Measurements from ENCODE around the gene HBA2. TPM values are rescaled to one million over a fixed set of nuclear protein-coding genes. Genes with fewer than 3 reads are reported as not detected.

Gene HBA2
- total and polyA plus RNA-seq, 4 experiments from 2014 or later = 0.75 to 1.1 (median 0.83) TPM; not detected in 1

DNA sequence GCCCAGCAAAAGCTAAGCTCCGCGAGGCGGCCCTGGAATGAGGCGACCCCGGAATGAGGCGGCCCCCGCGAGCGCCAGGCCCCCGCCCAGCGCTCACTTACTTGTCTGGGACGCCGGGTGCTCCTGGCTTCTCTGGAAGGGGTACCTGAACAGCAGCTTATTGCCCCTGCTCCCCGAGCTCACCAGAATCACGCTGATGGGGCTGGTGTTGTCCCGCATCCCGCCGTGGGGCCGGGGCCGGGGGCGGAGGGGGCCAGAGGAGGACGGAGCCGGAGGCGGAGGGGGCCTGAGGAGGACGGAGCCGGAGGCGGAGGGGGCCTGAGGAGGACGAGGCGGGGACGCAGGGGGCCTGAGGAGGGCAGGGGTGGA, 34.6 kb upstream of the HBA2 start:
- ChIA-PET CTCF (ENCODE audit: partially characterized antibody) (interaction anchor here (0.7 to 1.5 kb wide), 3 partner anchors 31 to 500 kb away, joined by 3 to 4 read pairs (median 3); no protein-coding TSS in a partner anchor), POLR2A (ENCODE audit: partially characterized antibody) (no interaction called here)
- Mint-ChIP-seq H3K4me1 (peaks cover 14 to 30% (median 21%) of the 10 kb centered on the region in 4 donors), H3K27me3 (no peaks in the 10 kb centered on the region), H3K27ac (peak overlapping the region; percentile 31 to 82 (median 74)), H3K9me3 (peaks cover 0 to 4% (median 0%) of the 10 kb centered on the region in 8 donors), H3K36me3 (peaks cover 0 to 3% of the 10 kb centered on the region in 2 donors), H3K4me3 (peak overlapping the region; percentile 77 to 87 (median 83))
- peak overlapping the region; percentile 47 for H3K27ac ChIP-seq (ENCODE audit: low read depth, low read length)
- peaks cover 14% of the 10 kb centered on the region for H3K4me1 ChIP-seq (ENCODE audit: insufficient read depth, low read length)
- H3K36me3 ChIP-seq (ENCODE audit: insufficient read depth, low read length) = no peaks in the 10 kb centered on the region
- intact Hi-C loops (cut with micrococcal nuclease) = loop anchor here (2.0 to 5.0 kb wide), 2 partner anchors 43 to 94 kb away; partner anchors contain the start of genes FAM234A and HBQ1
- peak overlapping the region in 1 of 2 donors; percentile 47 for H3K4me3 ChIP-seq (ENCODE audit: low read length in 2 of 2)
- H3K9me3 ChIP-seq (ENCODE audit: control insufficient read depth in 1 of 2, low read length in 2 of 2) = no peaks in the 10 kb centered on the region
- peak; percentile 15 to 46 (median 27) for DNase-seq
- no peaks in the 10 kb centered on the region for H3K27me3 ChIP-seq (ENCODE audit: insufficient read depth, low read length)

DNA sequence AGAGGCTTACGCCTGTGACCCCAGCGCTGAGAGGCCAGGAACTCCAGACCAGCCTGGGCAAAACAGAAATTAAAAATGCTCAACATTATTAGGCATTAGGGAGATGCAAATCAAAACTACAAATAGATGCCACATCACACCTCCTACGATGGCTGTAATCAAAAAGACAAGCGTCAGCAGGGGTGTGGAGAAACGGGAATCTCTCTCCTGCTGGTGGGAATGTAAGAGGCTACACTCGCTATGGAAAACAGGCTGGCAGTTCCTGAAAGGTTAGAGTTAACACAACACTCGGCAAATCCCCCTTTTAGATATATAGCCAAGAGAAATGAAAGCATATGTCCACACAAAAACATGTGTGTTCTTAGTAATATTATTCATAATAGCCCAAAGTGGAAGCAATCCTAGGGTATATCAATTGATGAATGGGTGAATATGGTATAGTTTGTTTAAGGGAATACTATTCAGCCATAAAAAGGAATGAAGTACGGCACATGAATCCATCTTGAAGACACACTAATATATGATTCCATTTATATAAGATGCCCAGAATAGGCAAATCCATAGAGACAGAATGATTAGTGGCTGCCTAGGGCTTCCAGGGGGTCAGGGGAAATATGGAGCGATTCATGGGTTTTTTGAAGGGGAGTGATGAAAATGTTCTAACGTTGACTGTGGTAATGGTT, 32.4 kb upstream of the HBA2 start:
- peak overlapping the region in 5 of 7 donors; percentile 0 to 78 (median 48) for H3K27ac Mint-ChIP-seq

DNA sequence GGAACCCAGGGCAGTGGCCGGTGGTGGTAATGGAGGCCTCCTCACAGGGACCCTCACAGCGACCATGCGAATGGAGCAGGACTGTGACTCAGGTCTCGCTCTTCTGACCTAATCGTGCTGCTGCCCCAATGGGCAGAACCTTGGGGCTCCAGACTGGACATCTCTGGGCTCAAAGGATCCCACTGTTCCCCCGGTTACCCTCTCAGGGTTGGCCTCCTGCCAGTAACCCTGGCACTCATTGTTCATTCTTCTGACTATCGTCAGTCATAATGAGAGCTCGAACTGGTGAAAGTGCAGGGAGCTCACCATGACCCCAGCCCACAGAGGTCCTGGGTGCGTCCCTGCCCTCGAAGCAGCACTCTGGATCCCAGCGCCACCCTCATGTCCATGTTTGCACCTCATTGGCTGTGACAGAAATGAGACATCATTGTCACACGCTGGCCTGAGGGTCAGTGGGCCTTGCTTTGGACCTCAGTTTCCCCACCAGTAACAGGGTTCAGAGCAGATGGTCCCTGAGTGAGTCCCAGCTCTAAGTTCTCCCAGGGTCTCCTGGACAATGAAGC, 30.2 kb upstream of the HBA2 start:
- POLR2A ChIA-PET (ENCODE audit: partially characterized antibody) = no interaction called here
- H3K27ac Mint-ChIP-seq = no peak overlapping the region
- no peak overlapping the region for H3K27ac ChIP-seq (ENCODE audit: low read depth, low read length)
- H3K4me1 Mint-ChIP-seq = peaks cover 2 to 12% (median 5%) of the 10 kb centered on the region in 4 donors
- no peaks in the 10 kb centered on the region for H3K36me3 ChIP-seq (ENCODE audit: insufficient read depth, low read length)
- peaks cover 5% of the 10 kb centered on the region for H3K4me1 ChIP-seq (ENCODE audit: insufficient read depth, low read length)
- no peaks in the 10 kb centered on the region for H3K9me3 ChIP-seq (ENCODE audit: control insufficient read depth in 1 of 2, low read length in 2 of 2)
- peaks cover 0 to 3% of the 10 kb centered on the region in 2 donors for H3K36me3 Mint-ChIP-seq
- no peak for DNase-seq
- H3K27me3 ChIP-seq (ENCODE audit: insufficient read depth, low read length) = no peaks in the 10 kb centered on the region
- peaks cover 0 to 4% (median 0%) of the 10 kb centered on the region in 8 donors for H3K9me3 Mint-ChIP-seq
- H3K27me3 Mint-ChIP-seq = peaks cover 5 to 8% of the 10 kb centered on the region in 2 donors
- no peak overlapping the region for H3K4me3 ChIP-seq (ENCODE audit: low read length in 2 of 2)
- H3K4me3 Mint-ChIP-seq = no peak overlapping the region
- CTCF ChIA-PET (ENCODE audit: partially characterized antibody) = no interaction called here
- intact Hi-C loops (cut with micrococcal nuclease) = no loop called here

More for the DNA sequence above, 32.4 kb upstream of the HBA2 start:
- CTCF ChIA-PET (ENCODE audit: partially characterized antibody) = no interaction called here
- peaks cover 0 to 4% (median 0%) of the 10 kb centered on the region in 8 donors for H3K9me3 Mint-ChIP-seq
- H3K27me3 ChIP-seq (ENCODE audit: insufficient read depth, low read length) = no peaks in the 10 kb centered on the region
- no peaks in the 10 kb centered on the region for H3K9me3 ChIP-seq (ENCODE audit: control insufficient read depth in 1 of 2, low read length in 2 of 2)
- H3K4me1 Mint-ChIP-seq = peaks cover 5 to 19% (median 9%) of the 10 kb centered on the region in 4 donors
- H3K4me3 ChIP-seq (ENCODE audit: low read length in 2 of 2) = no peak overlapping the region
- intact Hi-C loops (cut with micrococcal nuclease) = no loop called here
- H3K4me1 ChIP-seq (ENCODE audit: insufficient read depth, low read length) = peaks cover 14% of the 10 kb centered on the region
- DNase-seq = no peak
- peaks cover 4% of the 10 kb centered on the region in 2 donors for H3K27me3 Mint-ChIP-seq
- H3K4me3 Mint-ChIP-seq = peak overlapping the region in 7 of 8 donors; percentile 23 to 61 (median 45)
- POLR2A ChIA-PET (ENCODE audit: partially characterized antibody) = no interaction called here
- no peaks in the 10 kb centered on the region for H3K36me3 ChIP-seq (ENCODE audit: insufficient read depth, low read length)
- peaks cover 0 to 3% of the 10 kb centered on the region in 2 donors for H3K36me3 Mint-ChIP-seq
- no peak overlapping the region for H3K27ac ChIP-seq (ENCODE audit: low read depth, low read length)

DNA sequence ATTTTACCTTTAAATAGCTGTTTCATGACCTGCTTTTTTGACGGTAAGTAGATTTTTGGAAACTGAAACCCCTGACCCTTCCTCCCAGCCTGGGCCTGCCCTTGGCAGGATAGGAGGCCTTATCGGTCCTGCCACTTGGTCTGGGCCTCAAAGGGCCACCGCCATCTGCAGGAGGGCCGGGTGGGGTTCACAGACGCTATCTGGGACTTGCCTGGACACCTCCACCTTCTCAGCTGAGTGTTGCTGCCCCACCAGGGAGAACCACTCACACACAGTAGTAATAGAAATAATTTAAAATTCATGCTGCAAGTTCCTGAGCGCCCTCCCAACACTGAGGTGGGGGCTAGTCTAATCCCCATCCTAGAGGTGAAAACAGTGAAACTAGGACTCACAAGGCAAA, 29.6 kb upstream of the HBA2 start:
- no peaks in the 10 kb centered on the region for H3K36me3 ChIP-seq (ENCODE audit: insufficient read depth, low read length)
- H3K4me3 Mint-ChIP-seq = no peak overlapping the region
- H3K36me3 Mint-ChIP-seq = peaks cover 0 to 3% of the 10 kb centered on the region in 2 donors
- ChIA-PET POLR2A (ENCODE audit: partially characterized antibody) (no interaction called here), CTCF (ENCODE audit: partially characterized antibody) (no interaction called here)
- no peak overlapping the region for H3K27ac Mint-ChIP-seq
- H3K27ac ChIP-seq (ENCODE audit: low read depth, low read length) = no peak overlapping the region
- intact Hi-C loops (cut with micrococcal nuclease) = no loop called here
- peaks cover 5 to 8% of the 10 kb centered on the region in 2 donors for H3K27me3 Mint-ChIP-seq
- peaks cover 0 to 4% (median 0%) of the 10 kb centered on the region in 8 donors for H3K9me3 Mint-ChIP-seq
- H3K4me1 ChIP-seq (ENCODE audit: insufficient read depth, low read length) = no peaks in the 10 kb centered on the region
- DNase-seq = no peak
- H3K9me3 ChIP-seq (ENCODE audit: control insufficient read depth in 1 of 2, low read length in 2 of 2) = no peaks in the 10 kb centered on the region
- H3K4me3 ChIP-seq (ENCODE audit: low read length in 2 of 2) = no peak overlapping the region
- H3K4me1 Mint-ChIP-seq = peaks cover 2 to 7% (median 4%) of the 10 kb centered on the region in 4 donors
- no peaks in the 10 kb centered on the region for H3K27me3 ChIP-seq (ENCODE audit: insufficient read depth, low read length)

DNA sequence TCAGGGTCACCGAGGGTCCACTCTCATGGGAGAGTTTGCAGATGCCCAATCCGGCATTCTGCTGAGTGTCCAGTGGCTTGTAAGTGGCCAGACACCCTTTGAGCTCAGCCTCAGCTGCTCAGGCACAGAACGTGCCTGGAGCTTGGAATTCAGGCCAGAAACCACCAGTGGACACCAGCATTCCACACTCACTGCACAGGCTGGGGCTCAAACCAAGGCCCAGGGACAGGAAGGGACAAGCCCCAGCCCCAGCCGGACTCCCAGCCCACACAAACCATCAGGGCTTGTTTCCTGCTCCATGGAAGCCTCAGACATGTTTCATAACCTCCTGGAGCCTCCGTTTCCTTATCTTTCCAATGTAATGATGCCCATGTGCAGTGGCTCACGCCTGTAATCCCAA, 29.2 kb upstream of the HBA2 start:
- Mint-ChIP-seq H3K27me3 (peaks cover 5 to 9% of the 10 kb centered on the region in 2 donors), H3K4me1 (peaks cover 2 to 6% (median 4%) of the 10 kb centered on the region in 4 donors), H3K9me3 (peaks cover 0 to 4% (median 0%) of the 10 kb centered on the region in 8 donors), H3K36me3 (peaks cover 0 to 3% of the 10 kb centered on the region in 2 donors), H3K4me3 (no peak overlapping the region), H3K27ac (no peak overlapping the region)
- Histone ChIP-seq H3K27ac (ENCODE audit: low read depth, low read length) (no peak overlapping the region), H3K36me3 (ENCODE audit: insufficient read depth, low read length) (no peaks in the 10 kb centered on the region), H3K27me3 (ENCODE audit: insufficient read depth, low read length) (no peaks in the 10 kb centered on the region), H3K9me3 (ENCODE audit: control insufficient read depth in 1 of 2, low read length in 2 of 2) (no peaks in the 10 kb centered on the region), H3K4me1 (ENCODE audit: insufficient read depth, low read length) (no peaks in the 10 kb centered on the region), H3K4me3 (ENCODE audit: low read length in 2 of 2) (no peak overlapping the region)
- DNase-seq = no peak
- intact Hi-C loops (cut with micrococcal nuclease) = no loop called here
- ChIA-PET POLR2A (ENCODE audit: partially characterized antibody) (no interaction called here), CTCF (ENCODE audit: partially characterized antibody) (no interaction called here)

DNA sequence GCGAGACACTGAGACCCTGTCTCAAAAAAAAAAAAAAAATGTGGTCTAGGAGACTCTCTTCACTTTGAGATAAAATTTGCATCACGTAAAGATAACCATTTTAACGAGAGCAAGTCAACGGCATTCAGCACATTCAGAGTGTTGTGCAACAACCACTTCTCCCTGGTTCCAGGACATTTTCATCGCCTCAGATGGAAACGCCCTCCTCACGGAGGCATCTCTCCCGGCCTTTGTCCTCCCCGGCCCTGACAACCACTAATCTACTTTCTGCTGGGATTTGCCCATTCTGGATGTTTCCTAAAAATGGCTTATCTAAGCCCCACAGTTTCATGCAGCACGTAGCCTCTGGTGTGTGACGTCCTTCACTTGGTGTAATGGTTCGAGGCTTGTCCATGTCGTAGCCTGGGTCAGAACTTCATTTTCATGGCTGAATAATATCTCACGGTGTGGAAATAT, 27.9 kb upstream of the HBA2 start:
- DNase-seq = no peak
- Histone ChIP-seq H3K4me3 (ENCODE audit: low read length in 2 of 2) (no peak overlapping the region), H3K27me3 (ENCODE audit: insufficient read depth, low read length) (no peaks in the 10 kb centered on the region), H3K27ac (ENCODE audit: low read depth, low read length) (no peak overlapping the region), H3K36me3 (ENCODE audit: insufficient read depth, low read length) (no peaks in the 10 kb centered on the region), H3K9me3 (ENCODE audit: control insufficient read depth in 1 of 2, low read length in 2 of 2) (no peaks in the 10 kb centered on the region), H3K4me1 (ENCODE audit: insufficient read depth, low read length) (no peaks in the 10 kb centered on the region)
- CTCF ChIA-PET (ENCODE audit: partially characterized antibody) = no interaction called here
- Mint-ChIP-seq H3K4me3 (no peak overlapping the region), H3K36me3 (no peaks in the 10 kb centered on the region), H3K27ac (peak overlapping the region in 1 of 7 donors; percentile 41), H3K27me3 (peaks cover 5 to 11% of the 10 kb centered on the region in 2 donors), H3K4me1 (no peaks in the 10 kb centered on the region), H3K9me3 (no peaks in the 10 kb centered on the region)
- intact Hi-C loops (cut with micrococcal nuclease) = no loop called here
- POLR2A ChIA-PET (ENCODE audit: partially characterized antibody) = no interaction called here

DNA sequence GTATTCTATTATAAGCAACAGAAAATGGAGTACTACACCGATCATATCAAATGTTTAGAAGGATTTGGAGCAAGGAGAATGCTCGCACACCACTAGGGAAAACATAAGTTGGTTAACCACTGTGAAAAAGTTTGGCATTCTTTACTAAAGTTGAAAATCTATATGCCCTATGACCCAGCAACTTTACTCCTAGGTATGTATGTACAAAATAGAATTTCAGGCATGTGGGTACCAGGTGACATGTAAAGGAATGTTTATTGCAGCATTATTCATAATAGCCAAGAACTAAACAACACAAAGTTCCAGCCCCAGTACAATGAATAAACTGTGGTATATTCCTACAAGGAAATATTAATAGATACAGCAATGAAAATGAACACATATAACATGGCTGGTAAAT, 26.0 kb upstream of the HBA2 start:
- no peaks in the 10 kb centered on the region for H3K9me3 Mint-ChIP-seq
- Histone ChIP-seq H3K27ac (ENCODE audit: low read depth, low read length) (no peak overlapping the region), H3K27me3 (ENCODE audit: insufficient read depth, low read length) (no peaks in the 10 kb centered on the region), H3K36me3 (ENCODE audit: insufficient read depth, low read length) (no peaks in the 10 kb centered on the region), H3K9me3 (ENCODE audit: control insufficient read depth in 1 of 2, low read length in 2 of 2) (no peaks in the 10 kb centered on the region), H3K4me1 (ENCODE audit: insufficient read depth, low read length) (no peaks in the 10 kb centered on the region), H3K4me3 (ENCODE audit: low read length in 2 of 2) (no peak overlapping the region)
- no peaks in the 10 kb centered on the region for H3K36me3 Mint-ChIP-seq
- ChIA-PET CTCF (ENCODE audit: partially characterized antibody) (no interaction called here), POLR2A (ENCODE audit: partially characterized antibody) (no interaction called here)
- H3K27ac Mint-ChIP-seq = peak overlapping the region in 1 of 7 donors; percentile 17
- peaks cover 11 to 17% of the 10 kb centered on the region in 2 donors for H3K27me3 Mint-ChIP-seq
- H3K4me1 Mint-ChIP-seq = no peaks in the 10 kb centered on the region
- H3K4me3 Mint-ChIP-seq = no peak overlapping the region
- intact Hi-C loops (cut with micrococcal nuclease) = no loop called here
- no peak for DNase-seq
